Testis (tissue), 2 donors: ENCODE data around the gene LAMA3.

Source experiments
- POLR2A ChIP-seq: fragments of 450-650 bp; IDR thresholded peaks from one replicate; pipeline ENCODE4 v1.6.1; 2017; ENCODE audit warnings: antibody characterized with exemption, mild to moderate bottlenecking, moderate library complexity
- TF ChIP-seq, protein P1 (sequence below), 3 experiments: fragments of 450-650 bp in 2 of 3; fragments of 200-600 bp in 1 of 3; sonication (generic) in 1 of 3; IDR thresholded peaks; one replicate each; pipeline ENCODE4 v1.5.1; 2016 to 2019; ENCODE audit warnings: antibody characterized with exemption in 3 of 3, mild to moderate bottlenecking in 2 of 3, moderate library complexity in 1 of 3

DNA sequence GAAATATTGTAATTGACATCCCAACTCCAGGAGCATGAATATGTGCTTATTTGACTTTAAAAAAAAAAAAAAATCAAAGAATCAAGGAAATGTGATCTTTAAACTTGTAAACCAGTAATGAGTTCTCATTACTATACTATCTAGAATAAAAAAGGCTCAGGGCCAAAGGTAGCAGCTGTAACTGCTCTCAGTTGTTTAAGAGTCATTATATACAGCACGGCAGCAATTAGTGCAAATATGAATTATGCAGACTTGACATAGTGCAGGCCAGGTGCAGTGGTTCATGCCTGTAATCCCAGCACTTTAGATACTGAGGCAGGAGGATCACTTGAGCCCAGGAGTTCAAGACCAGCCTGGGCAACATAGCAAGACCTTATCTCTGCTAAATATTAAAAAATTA, 199.6 kb downstream of the LAMA3 start:
- TF ChIP-seq, protein P1, sequence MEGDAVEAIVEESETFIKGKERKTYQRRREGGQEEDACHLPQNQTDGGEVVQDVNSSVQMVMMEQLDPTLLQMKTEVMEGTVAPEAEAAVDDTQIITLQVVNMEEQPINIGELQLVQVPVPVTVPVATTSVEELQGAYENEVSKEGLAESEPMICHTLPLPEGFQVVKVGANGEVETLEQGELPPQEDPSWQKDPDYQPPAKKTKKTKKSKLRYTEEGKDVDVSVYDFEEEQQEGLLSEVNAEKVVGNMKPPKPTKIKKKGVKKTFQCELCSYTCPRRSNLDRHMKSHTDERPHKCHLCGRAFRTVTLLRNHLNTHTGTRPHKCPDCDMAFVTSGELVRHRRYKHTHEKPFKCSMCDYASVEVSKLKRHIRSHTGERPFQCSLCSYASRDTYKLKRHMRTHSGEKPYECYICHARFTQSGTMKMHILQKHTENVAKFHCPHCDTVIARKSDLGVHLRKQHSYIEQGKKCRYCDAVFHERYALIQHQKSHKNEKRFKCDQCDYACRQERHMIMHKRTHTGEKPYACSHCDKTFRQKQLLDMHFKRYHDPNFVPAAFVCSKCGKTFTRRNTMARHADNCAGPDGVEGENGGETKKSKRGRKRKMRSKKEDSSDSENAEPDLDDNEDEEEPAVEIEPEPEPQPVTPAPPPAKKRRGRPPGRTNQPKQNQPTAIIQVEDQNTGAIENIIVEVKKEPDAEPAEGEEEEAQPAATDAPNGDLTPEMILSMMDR (IDR thresholded peaks at IDR 0.05): no peak
- TF ChIP-seq POLR2A: no peak
